GM12865 (cell line): ENCODE results near the gene ADGRB3.
"Not testable (repeated sequence)": the region's sequence is repeated elsewhere in the genome, so short reads cannot be mapped to it uniquely, and the experiment has no call there.

Experiments used
- DNase-seq: peaks from one replicate; pipeline ENCODE4 v3.0.0; 2010; ENCODE audit warnings: low read depth
- H3K4me3 ChIP-seq: 2 replicates; pipeline ENCODE4 v1.5.1; 2011; ENCODE audit warnings: mild to moderate bottlenecking, low read depth, low read length, control low read depth
- TF ChIP-seq, protein P1 (sequence below): IDR thresholded peaks from 2 replicates; pipeline ENCODE4 v1.5.1; 2011; ENCODE audit warnings: low read length, control low read depth, low read depth, inconsistent platforms; ENCODE audit not compliant: insufficient read depth; ENCODE audit errors: missing control alignments

ADGRB3 gene

DNA sequence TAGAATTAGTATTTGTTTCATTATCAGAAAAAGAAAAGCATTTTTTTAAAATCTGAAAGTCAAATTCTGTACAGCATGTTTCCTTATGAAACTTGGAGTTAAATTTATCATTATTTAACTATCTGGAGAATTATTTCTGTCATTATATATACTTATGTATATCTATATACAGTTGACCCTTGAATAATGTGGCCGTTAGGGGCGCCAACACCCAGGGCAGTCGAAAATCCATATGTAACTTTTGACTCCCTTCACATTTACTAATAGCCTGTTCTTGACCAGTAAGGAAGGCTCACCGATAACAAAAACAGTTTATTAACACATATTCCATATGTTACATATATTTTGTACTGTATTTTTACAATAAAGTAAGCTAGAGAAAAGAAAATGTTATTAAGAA lies 341.2 kb downstream of the ADGRB3 start:
- TF ChIP-seq, protein P1, sequence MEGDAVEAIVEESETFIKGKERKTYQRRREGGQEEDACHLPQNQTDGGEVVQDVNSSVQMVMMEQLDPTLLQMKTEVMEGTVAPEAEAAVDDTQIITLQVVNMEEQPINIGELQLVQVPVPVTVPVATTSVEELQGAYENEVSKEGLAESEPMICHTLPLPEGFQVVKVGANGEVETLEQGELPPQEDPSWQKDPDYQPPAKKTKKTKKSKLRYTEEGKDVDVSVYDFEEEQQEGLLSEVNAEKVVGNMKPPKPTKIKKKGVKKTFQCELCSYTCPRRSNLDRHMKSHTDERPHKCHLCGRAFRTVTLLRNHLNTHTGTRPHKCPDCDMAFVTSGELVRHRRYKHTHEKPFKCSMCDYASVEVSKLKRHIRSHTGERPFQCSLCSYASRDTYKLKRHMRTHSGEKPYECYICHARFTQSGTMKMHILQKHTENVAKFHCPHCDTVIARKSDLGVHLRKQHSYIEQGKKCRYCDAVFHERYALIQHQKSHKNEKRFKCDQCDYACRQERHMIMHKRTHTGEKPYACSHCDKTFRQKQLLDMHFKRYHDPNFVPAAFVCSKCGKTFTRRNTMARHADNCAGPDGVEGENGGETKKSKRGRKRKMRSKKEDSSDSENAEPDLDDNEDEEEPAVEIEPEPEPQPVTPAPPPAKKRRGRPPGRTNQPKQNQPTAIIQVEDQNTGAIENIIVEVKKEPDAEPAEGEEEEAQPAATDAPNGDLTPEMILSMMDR = peak; percentile 30
- DNase-seq = peak; percentile 5
- H3K4me3 ChIP-seq = no peak overlapping the region

DNA sequence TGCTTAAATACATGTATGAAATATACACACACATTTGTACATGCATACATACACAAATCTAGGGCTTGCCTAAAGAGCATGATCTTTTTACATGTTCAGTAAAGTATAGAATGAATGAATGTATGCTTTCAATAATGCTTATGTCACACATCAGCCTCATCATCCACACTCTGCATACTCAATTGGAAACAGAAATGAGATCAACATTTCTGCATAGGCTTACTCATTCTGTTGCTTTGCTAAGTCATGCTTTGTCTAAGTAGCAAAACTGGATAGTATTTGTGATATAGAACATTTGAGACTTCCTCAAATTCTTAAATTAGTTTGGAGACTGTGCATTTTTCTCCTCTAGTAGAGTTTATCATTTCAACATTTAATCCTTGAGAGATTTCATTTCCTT lies 343.3 kb downstream of the ADGRB3 start:
- DNase-seq = no peak
- TF ChIP-seq, protein P1 = no peak
- H3K4me3 ChIP-seq = no peak overlapping the region

DNA sequence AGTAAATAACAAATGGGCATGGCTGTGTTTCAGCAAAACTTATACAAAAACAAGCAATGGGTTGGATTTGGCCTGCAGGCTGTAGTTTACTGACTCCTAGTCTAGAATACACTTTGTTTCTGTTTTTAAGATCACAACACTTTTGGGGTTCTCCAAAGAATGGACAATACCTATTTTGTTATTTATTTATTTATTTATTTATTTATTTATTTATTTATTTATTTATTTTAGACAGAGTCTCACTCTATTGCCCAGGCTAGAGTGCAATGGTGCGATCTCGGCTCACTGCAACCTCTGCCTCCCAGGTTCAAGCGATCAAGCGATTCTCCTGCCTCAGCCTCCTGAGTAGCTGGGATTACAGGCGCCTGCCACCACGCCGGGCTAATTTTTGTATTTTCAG lies 346.6 kb downstream of the ADGRB3 start:
- not testable (repeated sequence) for H3K4me3 ChIP-seq, DNase-seq

DNA sequence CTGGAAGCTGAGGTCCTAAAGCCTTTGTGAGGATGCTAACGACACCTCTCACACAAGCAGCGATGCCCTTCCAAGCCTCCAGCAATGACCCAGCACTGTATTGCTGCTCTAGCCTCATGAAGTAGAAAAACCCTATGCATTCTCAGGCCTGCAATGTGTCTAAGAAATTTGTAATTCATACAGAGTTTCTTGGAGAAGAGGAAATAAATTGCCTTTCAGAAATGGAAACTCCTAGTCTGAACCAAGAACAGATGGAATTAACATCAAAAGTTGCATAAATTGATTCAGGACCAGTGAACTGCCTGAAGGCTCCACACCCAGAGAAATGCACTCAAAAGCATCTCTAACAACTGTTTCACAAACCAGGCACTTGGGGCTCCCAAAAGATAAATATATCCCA lies 353.6 kb downstream of the ADGRB3 start:
- TF ChIP-seq, protein P1 = no peak
- H3K4me3 ChIP-seq = no peak overlapping the region
- no peak for DNase-seq

DNA sequence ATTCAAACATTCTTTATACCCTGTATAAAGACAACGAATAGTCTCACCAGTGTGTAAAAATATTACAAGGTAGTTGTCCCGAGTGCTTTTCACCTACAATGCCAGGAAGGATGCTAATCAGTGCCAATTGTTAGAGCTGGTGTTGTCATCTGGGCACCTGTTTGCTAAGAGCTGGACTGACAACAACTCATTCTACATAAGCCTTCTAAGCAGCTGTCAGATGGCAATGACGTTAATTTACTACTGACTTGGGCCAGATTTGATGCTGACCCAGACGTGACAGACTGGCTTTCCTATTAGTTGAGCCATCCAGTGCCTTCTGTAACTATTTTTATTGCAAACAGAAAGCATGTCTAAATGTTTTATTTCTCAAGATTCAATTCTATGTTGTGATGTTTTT lies 355.2 kb downstream of the ADGRB3 start:
- no peak overlapping the region for H3K4me3 ChIP-seq
- DNase-seq = no peak
- TF ChIP-seq, protein P1 = no peak

DNA sequence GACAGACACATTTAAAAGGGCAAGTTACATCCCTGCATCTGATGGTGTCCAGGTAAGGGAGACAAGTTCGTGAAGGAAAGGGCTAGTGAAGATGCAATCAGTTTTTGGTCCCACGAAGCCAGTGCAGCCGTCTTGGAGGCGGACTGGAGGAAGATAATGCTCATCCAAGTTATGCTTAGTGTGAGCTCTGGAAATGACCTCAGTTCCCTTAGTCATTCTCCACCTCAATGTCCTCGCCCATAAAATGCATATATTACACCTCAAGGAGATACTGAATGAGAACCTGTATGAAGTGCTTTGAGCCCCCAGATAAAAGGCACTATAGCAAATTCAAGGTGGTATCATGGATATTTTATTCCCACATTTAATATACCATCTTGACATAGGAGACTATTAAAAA lies 358.8 kb downstream of the ADGRB3 start:
- no peak for DNase-seq
- TF ChIP-seq, protein P1 = no peak
- no peak overlapping the region for H3K4me3 ChIP-seq

DNA sequence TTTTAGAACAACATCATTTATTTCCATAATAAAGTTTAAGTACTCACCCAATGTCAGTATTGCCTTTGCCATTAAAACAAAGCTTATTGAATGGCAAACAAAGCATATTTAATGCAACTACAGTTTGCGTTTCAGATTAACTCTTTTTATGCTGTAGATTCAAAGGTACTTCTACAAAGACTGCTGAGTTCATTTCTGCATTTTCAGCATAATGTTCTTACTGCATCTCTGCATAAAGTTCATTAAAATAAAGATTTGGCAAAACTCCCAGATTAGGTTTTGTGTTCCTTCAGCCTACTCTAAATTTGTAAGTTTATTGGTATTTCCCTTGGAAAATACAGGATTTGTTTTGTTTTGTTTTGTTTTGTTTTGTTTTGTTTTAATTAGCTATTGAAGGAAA lies 359.4 kb downstream of the ADGRB3 start:
- DNase-seq = no peak
- TF ChIP-seq, protein P1 = no peak
- no peak overlapping the region for H3K4me3 ChIP-seq

DNA sequence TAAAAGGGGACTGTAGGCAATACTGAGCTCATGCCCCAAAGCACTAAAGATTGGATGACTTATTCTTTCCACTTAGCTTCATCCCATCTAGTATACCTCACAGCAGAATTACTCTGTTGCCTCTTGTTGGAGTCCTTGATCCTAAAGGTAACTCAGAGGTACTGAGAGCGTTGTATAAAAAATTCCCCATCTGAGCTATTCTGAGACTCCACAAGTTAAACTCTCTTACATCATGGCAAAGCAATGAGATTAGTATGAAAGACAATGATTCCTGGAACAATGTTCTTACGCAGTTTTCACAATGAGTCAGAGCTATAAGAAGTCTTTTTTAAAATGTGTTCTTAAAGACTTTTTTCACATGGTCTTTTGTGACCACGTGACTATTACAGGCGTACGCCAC lies 370.1 kb downstream of the ADGRB3 start:
- DNase-seq = no peak
- H3K4me3 ChIP-seq = no peak overlapping the region
- TF ChIP-seq, protein P1 = no peak
